Measurements from ENCODE around the gene ZC3HAV1.

GRCh38 chr7:139066315-139066714, 43.2 kb downstream of the ZC3HAV1 start:
- TF ChIP-seq, protein P1, sequence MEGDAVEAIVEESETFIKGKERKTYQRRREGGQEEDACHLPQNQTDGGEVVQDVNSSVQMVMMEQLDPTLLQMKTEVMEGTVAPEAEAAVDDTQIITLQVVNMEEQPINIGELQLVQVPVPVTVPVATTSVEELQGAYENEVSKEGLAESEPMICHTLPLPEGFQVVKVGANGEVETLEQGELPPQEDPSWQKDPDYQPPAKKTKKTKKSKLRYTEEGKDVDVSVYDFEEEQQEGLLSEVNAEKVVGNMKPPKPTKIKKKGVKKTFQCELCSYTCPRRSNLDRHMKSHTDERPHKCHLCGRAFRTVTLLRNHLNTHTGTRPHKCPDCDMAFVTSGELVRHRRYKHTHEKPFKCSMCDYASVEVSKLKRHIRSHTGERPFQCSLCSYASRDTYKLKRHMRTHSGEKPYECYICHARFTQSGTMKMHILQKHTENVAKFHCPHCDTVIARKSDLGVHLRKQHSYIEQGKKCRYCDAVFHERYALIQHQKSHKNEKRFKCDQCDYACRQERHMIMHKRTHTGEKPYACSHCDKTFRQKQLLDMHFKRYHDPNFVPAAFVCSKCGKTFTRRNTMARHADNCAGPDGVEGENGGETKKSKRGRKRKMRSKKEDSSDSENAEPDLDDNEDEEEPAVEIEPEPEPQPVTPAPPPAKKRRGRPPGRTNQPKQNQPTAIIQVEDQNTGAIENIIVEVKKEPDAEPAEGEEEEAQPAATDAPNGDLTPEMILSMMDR (IDR thresholded peaks at IDR 0.05): no peak
- TF ChIP-seq POLR2A (IDR thresholded peaks at IDR 0.05) (no peak), POLR2AphosphoS5 (IDR thresholded peaks at IDR 0.05) (no peak)
